Esophagus muscularis mucosa (tissue), 3 donors: ENCODE data around the gene NAMPT.

Experiments
- CTCF ChIP-seq, 3 experiments: fragments of 200-600 bp in 2 of 3; fragments of 450-650 bp in 1 of 3; sonication (generic) in 2 of 3; IDR thresholded peaks; one replicate each; pipeline ENCODE4 v1.5.1; 2017 to 2019; ENCODE audit warnings: antibody characterized with exemption in 3 of 3, mild to moderate bottlenecking in 2 of 3, moderate library complexity in 1 of 3
- POLR2A ChIP-seq: fragments of 450-650 bp; IDR thresholded peaks from one replicate; pipeline ENCODE4 v1.6.1; 2017; ENCODE audit warnings: antibody characterized with exemption, moderate library complexity, mild to moderate bottlenecking, low read depth
- POLR2AphosphoS5 ChIP-seq, 2 donors: sonication (generic); formaldehyde crosslinking; IDR thresholded peaks; one replicate each; pipeline ENCODE4 v1.6.1; 2017; ENCODE audit warnings: antibody characterized with exemption in 2 of 2

DNA sequence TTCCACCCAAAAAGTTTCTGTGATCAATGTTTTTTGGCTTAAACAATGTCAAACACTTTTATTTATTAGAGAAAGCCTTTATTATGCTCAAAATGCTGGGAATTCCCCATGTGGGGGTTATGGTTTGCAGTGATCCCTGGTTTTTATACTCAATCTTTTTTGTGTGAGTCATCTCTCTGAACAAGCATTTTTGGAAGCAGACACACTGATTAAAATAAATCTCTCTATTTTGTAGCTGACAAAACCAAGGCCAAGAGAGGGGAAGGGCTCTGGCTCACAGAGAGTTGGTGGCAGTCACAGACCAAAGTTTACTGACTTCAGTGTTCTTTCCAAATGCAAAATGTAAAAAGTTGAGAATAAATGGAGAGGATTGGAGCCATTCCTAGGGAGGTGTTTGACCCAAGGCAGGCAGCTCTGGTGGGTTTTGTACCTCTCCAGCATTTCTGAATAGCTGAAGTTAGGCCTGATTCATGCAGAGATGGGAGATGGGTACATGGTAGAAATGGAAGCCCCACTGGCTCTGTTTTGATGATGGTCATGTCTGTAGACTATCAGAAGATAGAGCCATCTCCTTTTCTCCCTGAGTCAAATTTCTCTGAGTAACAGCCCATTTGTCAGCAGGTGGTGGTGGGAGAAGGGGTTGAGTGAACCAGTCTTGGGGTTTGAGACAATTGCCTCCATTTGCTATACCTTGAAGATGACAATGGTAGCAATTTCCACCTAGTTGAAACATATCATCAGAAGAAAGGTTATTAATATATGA lies 45.4 kb upstream of the NAMPT start:
- TF ChIP-seq CTCF (IDR thresholded peaks at IDR 0.05) (no peak), POLR2A (no peak), POLR2AphosphoS5 (IDR thresholded peaks at IDR 0.05) (no peak)
